HEK293 (cell line): ENCODE measurements around the gene E4F1.
A peak's percentile ranks its signal among the peaks of the same experiment; 100 is the strongest.

Source experiments
- CTCF ChIA-PET: fragments of 350-600 bp; formaldehyde crosslinking; extraction: SDS; loops from one replicate; lab custom pipeline; 2021; ENCODE audit warnings: antibody characterized with exemption; lab: Yijun Ruan, JAX
- POLR2A ChIA-PET: fragments of 300-600 bp; formaldehyde crosslinking; extraction: SDS; loops from one replicate; lab custom pipeline; 2020; ENCODE audit warnings: antibody characterized with exemption, inconsistent platforms; lab: Yijun Ruan, JAX
- H3K27ac ChIP-seq: fragments of 200-500 bp; sonication (Bioruptor generic); 2 replicates; pipeline ENCODE4 v1.5.1; 2014; ENCODE audit warnings: low read depth, low read length, control low read depth, inconsistent platforms; ENCODE audit errors: extremely low read depth
- H3K36me3 ChIP-seq, 2 experiments: fragments of 200-500 bp in 1 of 2; sonication (Bioruptor generic) in 1 of 2; 1 replicate in 1 of 2; 2 replicates in 1 of 2; pipeline ENCODE4 v1.5.1; 2014 to 2017; ENCODE audit warnings: inconsistent platforms in 2 of 2, low read length in 2 of 2; ENCODE audit not compliant: control insufficient read depth in 2 of 2, insufficient read depth in 1 of 2
- H3K4me1 ChIP-seq: fragments of 200-500 bp; sonication (Bioruptor generic); 2 replicates; pipeline ENCODE4 v1.5.1; 2014; ENCODE audit warnings: mild to moderate bottlenecking, low read length, inconsistent platforms; ENCODE audit not compliant: control insufficient read depth, insufficient read depth
- H3K4me3 ChIP-seq: 2 replicates; pipeline ENCODE4 v1.5.1; 2011; ENCODE audit warnings: low read depth, mild to moderate bottlenecking, control low read depth, low read length, moderate library complexity
- H3K9me3 ChIP-seq: fragments of 200-500 bp; sonication (Bioruptor generic); 2 replicates; pipeline ENCODE4 v1.5.1; 2014; ENCODE audit warnings: low read depth, low read length, inconsistent platforms; ENCODE audit not compliant: control insufficient read depth, insufficient read depth
- EGR2 ChIP-seq: fragments of 450-650 bp; formaldehyde crosslinking; IDR thresholded peaks from 2 replicates; pipeline ENCODE4 v1.5.1; 2016; ENCODE audit warnings: low read depth, missing biosample characterization, missing genetic modification characterization
- GLIS2 ChIP-seq: fragments of 450-650 bp; formaldehyde crosslinking; IDR thresholded peaks from 2 replicates; pipeline ENCODE4 v1.5.1; 2016; ENCODE audit warnings: missing biosample characterization, missing genetic modification characterization
- MEIS1 ChIP-seq: sonication (generic); formaldehyde crosslinking; IDR thresholded peaks from 2 replicates; pipeline ENCODE4 v1.8.1; 2022; ENCODE audit warnings: missing genetic modification reagents, mild to moderate bottlenecking, borderline replicate concordance
- PRDM4 ChIP-seq: fragments of 450-650 bp; formaldehyde crosslinking; IDR thresholded peaks from 2 replicates; pipeline ENCODE4 v1.5.1; 2017; ENCODE audit warnings: missing biosample characterization, missing genetic modification characterization
- PRDM6 ChIP-seq: fragments of 450-650 bp; formaldehyde crosslinking; IDR thresholded peaks from 2 replicates; pipeline ENCODE4 v1.5.1; 2017; ENCODE audit warnings: missing biosample characterization, missing genetic modification characterization
- ZNF10 ChIP-seq: fragments of 450-650 bp; formaldehyde crosslinking; IDR thresholded peaks from 2 replicates; pipeline ENCODE4 v1.5.1; 2017; ENCODE audit warnings: missing biosample characterization, missing genetic modification characterization
- ZNF114 ChIP-seq: fragments of 450-650 bp; formaldehyde crosslinking; IDR thresholded peaks from 2 replicates; pipeline ENCODE4 v1.5.0; 2017; ENCODE audit warnings: missing biosample characterization, missing genetic modification characterization
- ZNF184 ChIP-seq: fragments of 450-650 bp; IDR thresholded peaks from 2 replicates; pipeline ENCODE4 v1.5.1; 2018; ENCODE audit warnings: missing biosample characterization, mild to moderate bottlenecking, missing genetic modification characterization
- ZNF350 ChIP-seq: fragments of 450-650 bp; formaldehyde crosslinking; IDR thresholded peaks from 2 replicates; pipeline ENCODE4 v1.5.0; 2017; ENCODE audit warnings: missing biosample characterization, mild to moderate bottlenecking, missing genetic modification characterization
- ZNF510 ChIP-seq: fragments of 450-650 bp; formaldehyde crosslinking; IDR thresholded peaks from 2 replicates; pipeline ENCODE4 v1.5.1; 2018; ENCODE audit warnings: mild to moderate bottlenecking, missing genetic modification characterization, missing biosample characterization; ENCODE audit not compliant: insufficient replicate concordance
- ZNF529 ChIP-seq: fragments of 450-650 bp; formaldehyde crosslinking; IDR thresholded peaks from 2 replicates; pipeline ENCODE4 v1.5.1; 2017; ENCODE audit warnings: missing genetic modification characterization, missing biosample characterization; ENCODE audit not compliant: insufficient replicate concordance
- ZNF544 ChIP-seq: fragments of 450-650 bp; formaldehyde crosslinking; IDR thresholded peaks from 2 replicates; pipeline ENCODE4 v1.5.0; 2017; ENCODE audit warnings: missing biosample characterization, missing genetic modification characterization
- TF ChIP-seq, protein P1 (sequence below): fragments of 450-650 bp; formaldehyde crosslinking; IDR thresholded peaks from 2 replicates; pipeline ENCODE4 v1.5.1; 2016; ENCODE audit warnings: missing biosample characterization, missing genetic modification characterization
- TF ChIP-seq, protein P2 (sequence below): fragments of 450-650 bp; formaldehyde crosslinking; IDR thresholded peaks from 2 replicates; pipeline ENCODE4 v1.5.1; 2016; ENCODE audit warnings: missing biosample characterization, missing genetic modification characterization
- TF ChIP-seq, protein P3 (sequence below): fragments of 450-650 bp; formaldehyde crosslinking; IDR thresholded peaks from 2 replicates; pipeline ENCODE4 v1.5.1; 2016; ENCODE audit warnings: missing biosample characterization, missing genetic modification characterization

Gene E4F1

GRCh38 chr16:2196981-2197511, 26.3 kb upstream of the E4F1 start:
- POLR2A ChIA-PET = no interaction called here
- no peaks in the 10 kb centered on the region for H3K36me3 ChIP-seq
- no peak overlapping the region for H3K27ac ChIP-seq
- H3K9me3 ChIP-seq = no peaks in the 10 kb centered on the region
- no peak overlapping the region for H3K4me3 ChIP-seq
- peaks cover 9% of the 10 kb centered on the region; the same call in 1 of the 2 replicates for H3K4me1 ChIP-seq
- TF ChIP-seq ZNF114 (tag by site-specific recombination) = no peak
- TF ChIP-seq, protein P1, sequence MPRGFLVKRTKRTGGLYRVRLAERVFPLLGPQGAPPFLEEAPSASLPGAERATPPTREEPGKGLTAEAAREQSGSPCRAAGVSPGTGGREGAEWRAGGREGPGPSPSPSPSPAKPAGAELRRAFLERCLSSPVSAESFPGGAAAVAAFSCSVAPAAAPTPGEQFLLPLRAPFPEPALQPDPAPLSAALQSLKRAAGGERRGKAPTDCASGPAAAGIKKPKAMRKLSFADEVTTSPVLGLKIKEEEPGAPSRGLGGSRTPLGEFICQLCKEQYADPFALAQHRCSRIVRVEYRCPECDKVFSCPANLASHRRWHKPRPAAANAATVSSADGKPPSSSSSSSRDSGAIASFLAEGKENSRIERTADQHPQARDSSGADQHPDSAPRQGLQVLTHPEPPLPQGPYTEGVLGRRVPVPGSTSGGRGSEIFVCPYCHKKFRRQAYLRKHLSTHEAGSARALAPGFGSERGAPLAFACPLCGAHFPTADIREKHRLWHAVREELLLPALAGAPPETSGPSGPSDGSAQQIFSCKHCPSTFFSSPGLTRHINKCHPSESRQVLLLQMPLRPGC (tag by site-specific recombination) = no peak
- TF ChIP-seq, protein P2, sequence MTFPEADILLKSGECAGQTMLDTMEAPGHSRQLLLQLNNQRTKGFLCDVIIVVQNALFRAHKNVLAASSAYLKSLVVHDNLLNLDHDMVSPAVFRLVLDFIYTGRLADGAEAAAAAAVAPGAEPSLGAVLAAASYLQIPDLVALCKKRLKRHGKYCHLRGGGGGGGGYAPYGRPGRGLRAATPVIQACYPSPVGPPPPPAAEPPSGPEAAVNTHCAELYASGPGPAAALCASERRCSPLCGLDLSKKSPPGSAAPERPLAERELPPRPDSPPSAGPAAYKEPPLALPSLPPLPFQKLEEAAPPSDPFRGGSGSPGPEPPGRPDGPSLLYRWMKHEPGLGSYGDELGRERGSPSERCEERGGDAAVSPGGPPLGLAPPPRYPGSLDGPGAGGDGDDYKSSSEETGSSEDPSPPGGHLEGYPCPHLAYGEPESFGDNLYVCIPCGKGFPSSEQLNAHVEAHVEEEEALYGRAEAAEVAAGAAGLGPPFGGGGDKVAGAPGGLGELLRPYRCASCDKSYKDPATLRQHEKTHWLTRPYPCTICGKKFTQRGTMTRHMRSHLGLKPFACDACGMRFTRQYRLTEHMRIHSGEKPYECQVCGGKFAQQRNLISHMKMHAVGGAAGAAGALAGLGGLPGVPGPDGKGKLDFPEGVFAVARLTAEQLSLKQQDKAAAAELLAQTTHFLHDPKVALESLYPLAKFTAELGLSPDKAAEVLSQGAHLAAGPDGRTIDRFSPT = no peak
- no peak for TF ChIP-seq PRDM4 (tag by site-specific recombination)
- no peak for TF ChIP-seq ZNF510 (tag by site-specific recombination)
- TF ChIP-seq ZNF529 = no peak
- peak; percentile 28; the same call in 1 of the 2 replicates for TF ChIP-seq GLIS2 (tag by site-specific recombination)
- peak; percentile 26; the same call in 1 of the 2 replicates for TF ChIP-seq EGR2 (tag by site-specific recombination)
- TF ChIP-seq ZNF184 (tag by site-specific recombination) = no peak
- TF ChIP-seq ZNF544 (tag by site-specific recombination) = no peak
- no peak for TF ChIP-seq PRDM6 (tag by site-specific recombination)
- no peak for TF ChIP-seq MEIS1 (CRISPR knock-in tag)
- no peak for TF ChIP-seq ZNF350 (tag by site-specific recombination)
- no peak for TF ChIP-seq ZNF10 (tag by site-specific recombination)
- TF ChIP-seq, protein P3, sequence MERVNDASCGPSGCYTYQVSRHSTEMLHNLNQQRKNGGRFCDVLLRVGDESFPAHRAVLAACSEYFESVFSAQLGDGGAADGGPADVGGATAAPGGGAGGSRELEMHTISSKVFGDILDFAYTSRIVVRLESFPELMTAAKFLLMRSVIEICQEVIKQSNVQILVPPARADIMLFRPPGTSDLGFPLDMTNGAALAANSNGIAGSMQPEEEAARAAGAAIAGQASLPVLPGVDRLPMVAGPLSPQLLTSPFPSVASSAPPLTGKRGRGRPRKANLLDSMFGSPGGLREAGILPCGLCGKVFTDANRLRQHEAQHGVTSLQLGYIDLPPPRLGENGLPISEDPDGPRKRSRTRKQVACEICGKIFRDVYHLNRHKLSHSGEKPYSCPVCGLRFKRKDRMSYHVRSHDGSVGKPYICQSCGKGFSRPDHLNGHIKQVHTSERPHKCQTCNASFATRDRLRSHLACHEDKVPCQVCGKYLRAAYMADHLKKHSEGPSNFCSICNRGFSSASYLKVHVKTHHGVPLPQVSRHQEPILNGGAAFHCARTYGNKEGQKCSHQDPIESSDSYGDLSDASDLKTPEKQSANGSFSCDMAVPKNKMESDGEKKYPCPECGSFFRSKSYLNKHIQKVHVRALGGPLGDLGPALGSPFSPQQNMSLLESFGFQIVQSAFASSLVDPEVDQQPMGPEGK (tag by site-specific recombination) = 0 out of 2 replicates have a peak, but pooled peaks have one; percentile 40
- CTCF ChIA-PET = interaction anchor here (0.6 to 1.3 kb wide), 3 partner anchors 12 to 738 kb away, joined by 3 to 5 read pairs (median 3); partner anchors contain the start of gene TRAF7
